ENCODE data around the gene TPPP.

Gene TPPP

GRCh38 chr5:664343-664993 is 28.7 kb downstream of the TPPP start:
- DNase-seq = no peak

GRCh38 chr5:663436-664342 is 29.5 kb downstream of the TPPP start:
- no peak for DNase-seq

GRCh38 chr5:662751-663435 is 30.3 kb downstream of the TPPP start:
- DNase-seq = no peak

GRCh38 chr5:661891-662750 is 31.0 kb downstream of the TPPP start:
- no peak for DNase-seq

- no peak for DNase-seq
Observed at GRCh38 chr5:660491-661030, 32.6 kb downstream of the TPPP start.

GRCh38 chr5:659496-660263 is 33.5 kb downstream of the TPPP start:
- DNase-seq = no peak

GRCh38 chr5:658103-658502 is 35.0 kb downstream of the TPPP start:
- DNase-seq = no peak

GRCh38 chr5:657570-657969 is 35.6 kb downstream of the TPPP start:
- no peak for DNase-seq

- no peak for DNase-seq
Observed at GRCh38 chr5:655406-655805, 37.7 kb downstream of the TPPP start.

GRCh38 chr5:654071-654778 is 38.9 kb downstream of the TPPP start:
- DNase-seq = no peak

GRCh38 chr5:652773-653350 is 40.3 kb downstream of the TPPP start:
- peak; percentile 28 for DNase-seq

GRCh38 chr5:652023-652515 is 41.1 kb downstream of the TPPP start:
- DNase-seq = no peak

GRCh38 chr5:651296-652022 is 41.7 kb downstream of the TPPP start:
- DNase-seq = no peak

- no peak for DNase-seq
Observed at GRCh38 chr5:647727-648126, 45.4 kb downstream of the TPPP start.

GRCh38 chr5:647311-647710 is 45.8 kb downstream of the TPPP start:
- DNase-seq = no peak

GRCh38 chr5:646396-647201 is 46.6 kb downstream of the TPPP start:
- DNase-seq = no peak

- no peak for DNase-seq
Observed at GRCh38 chr5:645421-645820, 47.7 kb downstream of the TPPP start.

- DNase-seq = no peak
Observed at GRCh38 chr5:644971-645370, 48.2 kb downstream of the TPPP start.

- DNase-seq = no peak
Observed at GRCh38 chr5:644509-644908, 48.6 kb downstream of the TPPP start.
